ENCODE measurements around the gene RBBP8.

- TF ChIP-seq CTCF (IDR thresholded peaks at IDR 0.05) (no peak), POLR2AphosphoS5 (IDR thresholded peaks at IDR 0.05) (no peak)
Measured at GRCh38 chr18:23066060-23066459, 132.9 kb downstream of the RBBP8 start.

Data from stomach (tissue), 4 donors.